IPS-18c (cell line): ENCODE results near the gene SUMF1.
"Not testable (repeated sequence)": the region's sequence is repeated elsewhere in the genome, so short reads cannot be mapped to it uniquely, and the experiment has no call there.

ENCODE experiments used
- H3K4me3 ChIP-seq: 2 replicates; pipeline ENCODE4 v1.7.0; 2013; ENCODE audit warnings: low read depth, mild to moderate bottlenecking, low read length, moderate library complexity; ENCODE audit not compliant: insufficient read depth
- H3K9me3 ChIP-seq: one replicate; pipeline ENCODE4 v1.6.1; 2013; ENCODE audit warnings: mild to moderate bottlenecking, low read length, moderate library complexity; ENCODE audit not compliant: control insufficient read depth, insufficient read depth

SUMF1 gene

GRCh38 chr3:4474683-4475490 is 7.8 kb upstream of the SUMF1 start:
- H3K4me3 ChIP-seq: no peak overlapping the region
- H3K9me3 ChIP-seq: no peaks in the 10 kb centered on the region

- Histone ChIP-seq H3K4me3 (no peak overlapping the region), H3K9me3 (no peaks in the 10 kb centered on the region)
Observed at GRCh38 chr3:4472766-4473165, 5.7 kb upstream of the SUMF1 start.

- no peaks in the 10 kb centered on the region for H3K9me3 ChIP-seq
- H3K4me3 ChIP-seq: no peak overlapping the region
Observed at GRCh38 chr3:4472312-4472711, 5.2 kb upstream of the SUMF1 start.

- Histone ChIP-seq H3K9me3 (no peaks in the 10 kb centered on the region), H3K4me3 (no peak overlapping the region)
Observed at GRCh38 chr3:4471907-4472306, 4.8 kb upstream of the SUMF1 start.

GRCh38 chr3:4467522-4467867 is 426 bp upstream of the SUMF1 start:
- H3K4me3 ChIP-seq: peak overlapping the region; percentile 59; the same call in 1 of the 2 replicates
- no peaks in the 10 kb centered on the region for H3K9me3 ChIP-seq

- no peaks in the 10 kb centered on the region for H3K9me3 ChIP-seq
Observed at GRCh38 chr3:4464576-4464975, 2.5 kb downstream of the SUMF1 start.

GRCh38 chr3:4462369-4463040 is 4.6 kb downstream of the SUMF1 start:
- no peaks in the 10 kb centered on the region for H3K9me3 ChIP-seq
- H3K4me3 ChIP-seq: no peak overlapping the region

More at GRCh38 chr3:4464576-4464975, 2.5 kb downstream of the SUMF1 start:
- H3K4me3 ChIP-seq: no peak overlapping the region

DNA sequence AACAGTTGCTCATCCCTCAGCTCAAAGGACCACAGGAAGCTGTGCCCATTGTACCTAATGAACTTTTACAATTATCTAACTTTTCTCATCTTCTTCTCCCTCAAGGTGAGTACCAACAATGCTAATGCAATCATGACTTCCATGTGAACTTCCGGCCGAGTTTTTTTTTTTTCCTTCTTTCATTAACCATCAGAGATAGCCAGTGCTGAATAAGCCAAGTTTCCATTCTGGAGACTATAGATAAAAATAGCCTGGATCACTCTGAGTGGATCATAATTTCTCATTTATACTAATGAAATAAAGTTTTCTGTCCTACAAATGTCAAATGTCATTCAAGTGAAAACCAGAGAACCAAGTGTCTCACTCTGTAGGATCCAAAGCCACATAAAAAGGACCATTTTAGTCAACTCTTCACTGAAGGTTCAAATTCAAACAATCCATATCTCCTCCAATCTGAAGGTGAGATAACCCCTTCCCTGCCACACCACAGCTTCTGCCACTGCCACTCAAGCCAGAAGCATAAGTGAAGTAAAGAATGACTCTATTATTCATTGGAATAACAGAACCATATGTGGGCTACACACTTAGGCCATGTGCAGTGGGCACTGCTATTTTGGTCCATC is 5.5 kb downstream of the SUMF1 start:
- Histone ChIP-seq H3K9me3 (no peaks in the 10 kb centered on the region), H3K4me3 (no peak overlapping the region)

GRCh38 chr3:4460334-4460733 is 6.7 kb downstream of the SUMF1 start:
- no peaks in the 10 kb centered on the region for H3K9me3 ChIP-seq
- H3K4me3 ChIP-seq: no peak overlapping the region

DNA sequence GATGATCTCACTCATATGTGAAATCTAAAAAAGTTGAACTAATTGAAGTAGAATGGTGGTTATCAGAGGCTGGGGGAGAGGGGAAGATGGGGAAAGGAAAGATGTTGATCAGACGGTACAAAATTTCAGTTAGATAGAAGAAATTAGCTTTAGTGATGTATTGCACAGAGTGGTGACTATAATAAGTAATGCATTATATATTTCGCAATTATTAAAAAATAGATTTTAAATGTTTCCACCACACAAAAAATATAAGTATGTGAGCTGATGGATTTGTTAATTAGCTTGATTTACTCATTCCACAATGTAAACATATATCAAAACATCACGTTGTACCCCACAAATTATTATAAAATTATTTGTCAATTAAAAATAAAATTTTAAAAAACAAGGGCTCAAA is 8.1 kb downstream of the SUMF1 start:
- Histone ChIP-seq H3K9me3 (no peaks in the 10 kb centered on the region), H3K4me3 (no peak overlapping the region)

- not testable (repeated sequence) for H3K9me3 ChIP-seq, H3K4me3 ChIP-seq
Observed at GRCh38 chr3:4456780-4457179, 10.3 kb downstream of the SUMF1 start.

DNA sequence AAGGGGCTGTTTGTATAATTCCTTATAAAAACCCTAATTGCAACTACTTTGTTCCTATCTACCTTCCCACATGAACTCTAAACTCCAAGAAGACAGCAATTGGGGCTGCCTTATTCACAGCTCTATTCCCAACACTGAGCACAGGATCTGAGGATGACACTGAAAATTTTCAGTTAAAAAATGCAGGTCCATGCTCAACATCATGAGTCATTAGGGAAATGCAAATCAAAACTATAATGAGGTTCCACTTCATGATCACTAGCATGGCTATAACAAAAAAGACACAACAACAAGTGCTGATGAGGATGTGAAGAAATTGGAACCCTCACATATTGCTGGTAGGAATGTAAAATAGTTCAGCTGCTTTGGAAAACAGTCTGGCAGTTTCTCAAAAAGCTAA is 12.9 kb downstream of the SUMF1 start:
- no peaks in the 10 kb centered on the region for H3K9me3 ChIP-seq
- H3K4me3 ChIP-seq: no peak overlapping the region

- Histone ChIP-seq H3K4me3 (no peak overlapping the region), H3K9me3 (no peaks in the 10 kb centered on the region)
Observed at GRCh38 chr3:4449043-4449805, 17.8 kb downstream of the SUMF1 start.

DNA sequence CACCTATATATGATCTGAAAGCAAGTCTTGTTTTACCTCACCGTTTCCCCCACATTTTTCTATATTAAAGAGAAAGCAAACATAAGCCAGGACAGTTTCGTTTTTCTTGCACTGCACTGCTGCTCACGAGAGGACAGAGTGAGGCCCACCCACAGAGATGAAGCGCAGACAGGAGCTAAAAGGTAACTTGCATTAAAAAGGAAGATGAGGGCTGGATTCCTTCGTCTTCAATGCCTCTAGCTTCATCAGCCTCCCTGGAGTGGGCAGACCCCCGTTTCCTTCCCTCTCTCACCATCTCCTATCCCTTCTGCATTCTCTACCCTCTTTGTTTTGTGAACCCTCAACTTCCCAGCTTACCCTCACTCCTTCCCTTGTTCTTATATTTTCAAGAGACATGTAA is 18.9 kb downstream of the SUMF1 start:
- Histone ChIP-seq H3K4me3 (no peak overlapping the region), H3K9me3 (no peaks in the 10 kb centered on the region)

DNA sequence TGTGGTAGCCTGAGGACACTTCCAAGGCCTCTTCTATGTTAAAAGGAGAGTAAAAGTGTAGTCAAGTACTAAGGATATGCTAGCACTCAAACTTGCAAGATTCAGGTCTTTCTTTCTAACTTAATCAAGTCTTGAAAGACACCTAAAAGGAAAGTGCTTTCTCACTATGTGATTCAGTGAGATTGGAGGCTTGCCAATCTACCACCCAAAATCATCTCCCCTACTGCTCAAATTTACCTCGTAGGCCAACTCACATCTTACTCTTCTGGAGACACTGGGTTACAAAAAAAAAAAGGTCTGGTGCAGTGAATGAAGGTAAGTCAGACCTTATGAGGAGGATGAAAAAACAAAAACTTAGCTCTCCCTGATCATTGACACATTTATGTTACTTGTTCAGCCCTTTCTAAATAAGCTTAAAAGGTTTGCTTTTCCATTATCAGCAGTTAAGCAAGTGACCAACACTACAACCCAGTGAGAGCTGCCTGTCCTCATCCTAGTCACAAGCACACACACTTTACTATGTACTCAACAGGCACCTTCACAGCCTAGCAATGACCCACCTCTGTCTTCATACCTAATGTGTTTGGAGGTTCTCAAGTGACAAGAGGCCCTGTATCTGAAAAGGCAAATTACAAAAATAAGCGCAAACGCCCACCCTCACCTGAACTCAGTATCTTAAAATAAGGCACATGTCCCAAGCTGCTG is 19.6 kb downstream of the SUMF1 start:
- no peaks in the 10 kb centered on the region for H3K9me3 ChIP-seq
- H3K4me3 ChIP-seq: no peak overlapping the region

DNA sequence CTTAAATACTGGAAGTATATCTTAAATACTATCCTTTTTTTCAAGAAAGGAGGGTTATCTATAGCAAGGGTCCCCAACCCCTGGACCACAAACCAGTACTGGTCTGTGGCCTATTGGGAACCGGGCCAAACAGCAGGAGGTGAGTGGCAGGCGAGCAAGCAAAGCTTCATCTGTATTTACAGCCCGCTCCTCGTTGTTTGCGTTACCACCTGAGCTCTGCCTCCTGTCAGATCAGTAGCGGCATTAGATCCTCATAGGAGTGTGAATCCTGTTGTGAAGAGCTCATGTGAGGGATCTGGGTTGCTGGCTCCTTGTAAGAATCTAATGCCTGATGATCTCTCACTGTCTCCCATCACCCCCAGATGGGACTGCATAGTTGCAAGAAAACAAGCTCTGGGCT is 26.1 kb downstream of the SUMF1 start:
- H3K4me3 ChIP-seq: no peak overlapping the region

GRCh38 chr3:4438296-4438695 is 28.8 kb downstream of the SUMF1 start:
- Histone ChIP-seq H3K4me3 (no peak overlapping the region), H3K9me3 (no peaks in the 10 kb centered on the region)

More for the DNA sequence above, 26.1 kb downstream of the SUMF1 start:
- H3K9me3 ChIP-seq: no peaks in the 10 kb centered on the region
